NOMO-1 (cell line): Measurements from ENCODE around the gene FFAR3.
"Not testable (repeated sequence)": the region's sequence is repeated elsewhere in the genome, so short reads cannot be mapped to it uniquely, and the experiment has no call there.

Experiments used
- DNase-seq, 2 experiments: peaks; one replicate each; lab custom pipeline; 2025; ENCODE audit not compliant: unreplicated experiment in 2 of 2; lab: John Stamatoyannopoulos, UW

FFAR3 gene

GRCh38 chr19:35373492-35373891 lies 15.2 kb downstream of the FFAR3 start:
- DNase-seq, result no peak

DNA sequence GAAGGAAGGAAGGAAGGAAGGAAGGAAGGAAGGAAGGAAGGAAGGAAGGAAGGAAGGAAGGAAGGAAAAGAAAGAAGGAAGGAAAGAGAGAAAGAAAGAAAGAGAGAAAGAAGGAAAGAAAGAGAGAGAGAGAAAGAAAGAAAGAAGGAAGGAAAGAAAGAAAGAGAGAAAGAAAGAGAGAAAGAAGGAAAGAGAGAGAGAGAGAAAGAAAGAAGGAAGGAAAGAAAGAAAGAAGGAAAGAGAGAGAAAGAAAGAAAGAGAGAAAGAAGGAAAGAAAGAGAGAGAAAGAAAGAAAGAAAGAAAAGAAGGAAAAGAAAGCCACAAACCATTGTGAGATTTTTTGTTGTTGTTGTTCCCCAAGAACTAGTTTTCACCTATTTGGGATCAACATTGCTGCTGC lies 15.8 kb downstream of the FFAR3 start:
- DNase-seq, result not testable (repeated sequence)

- no peak for DNase-seq
Measured at GRCh38 chr19:35375505-35376307, 17.4 kb downstream of the FFAR3 start.

DNA sequence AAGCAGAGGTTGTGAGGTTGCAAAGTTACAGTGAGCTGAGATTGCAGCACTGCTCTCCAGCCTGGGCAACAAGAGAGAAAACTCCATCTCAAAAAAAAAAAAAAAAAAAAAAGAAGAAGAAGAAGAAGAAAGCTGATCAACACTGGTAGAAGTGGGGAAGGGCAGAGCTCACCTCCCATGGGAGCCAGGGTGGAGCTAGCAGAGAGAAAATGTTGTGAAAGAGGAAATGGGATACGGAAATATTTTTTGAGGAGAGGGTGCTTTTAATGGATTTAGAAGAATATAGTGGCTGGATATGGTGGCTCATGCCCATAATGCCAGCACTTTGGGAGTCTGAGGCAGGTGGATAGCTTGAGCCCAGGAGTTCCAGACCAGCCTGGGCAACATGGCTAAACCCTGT lies 19.4 kb downstream of the FFAR3 start:
- no peak for DNase-seq

DNA sequence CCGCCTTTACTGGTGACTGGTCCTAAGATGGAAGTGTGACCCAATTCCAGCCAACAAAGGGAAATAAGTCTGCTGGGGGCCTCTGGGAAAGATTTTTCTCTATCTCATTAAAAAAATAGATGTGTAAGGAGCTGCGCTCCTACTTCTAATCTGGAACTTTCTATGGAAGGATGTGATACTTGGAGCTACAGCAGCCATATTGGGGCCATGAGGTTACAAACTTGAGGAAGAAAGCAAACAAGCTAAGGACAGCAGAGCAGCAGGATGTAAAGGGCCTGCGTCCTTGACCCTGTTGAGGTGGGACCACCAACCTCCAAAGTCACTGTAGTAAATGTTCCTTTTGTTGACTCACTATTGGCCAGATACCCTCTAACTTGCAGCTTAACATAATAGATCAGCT lies 20.1 kb downstream of the FFAR3 start:
- DNase-seq, result no peak

DNA sequence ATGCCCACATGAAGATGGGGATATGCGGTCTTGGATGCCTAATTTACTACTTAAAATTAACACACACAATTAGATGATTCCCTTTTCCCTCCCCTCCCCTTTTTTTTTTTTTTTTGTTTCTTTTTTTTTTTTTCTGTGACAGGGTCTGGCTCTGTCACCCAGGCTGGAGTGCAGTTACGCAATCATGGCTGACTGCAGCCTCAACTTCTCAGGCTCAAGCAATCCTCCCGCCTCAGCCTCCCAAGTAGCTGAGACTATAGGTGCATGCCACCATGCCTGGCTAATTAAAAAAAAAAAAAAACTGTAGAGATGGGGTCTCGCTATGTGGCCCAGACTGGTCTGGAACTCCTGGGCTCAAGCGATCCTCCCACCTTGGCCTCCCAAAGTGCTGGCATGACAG lies 21.3 kb downstream of the FFAR3 start:
- DNase-seq, result not testable (repeated sequence)

DNA sequence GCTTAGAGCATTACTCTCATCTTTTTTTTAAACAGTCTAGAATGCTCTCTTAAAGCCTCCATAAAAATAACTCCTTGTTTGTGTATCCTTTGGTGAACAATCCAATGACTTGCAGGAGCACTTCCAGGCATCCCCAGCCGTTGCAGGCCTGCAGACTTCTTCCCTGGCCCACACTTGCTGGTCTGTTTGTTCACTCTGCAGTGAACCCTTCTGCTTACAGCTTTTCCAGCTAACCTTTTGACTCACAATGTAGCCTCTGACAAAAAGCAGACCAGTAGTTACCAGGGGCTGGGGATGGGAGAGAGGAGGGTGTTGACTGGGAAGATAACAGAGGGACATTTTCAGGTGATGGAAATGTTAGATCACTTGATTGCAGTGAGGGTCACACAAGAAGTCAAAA lies 21.7 kb downstream of the FFAR3 start:
- DNase-seq, result no peak

- DNase-seq, result no peak
Measured at GRCh38 chr19:35380450-35381124, 22.3 kb downstream of the FFAR3 start.

DNA sequence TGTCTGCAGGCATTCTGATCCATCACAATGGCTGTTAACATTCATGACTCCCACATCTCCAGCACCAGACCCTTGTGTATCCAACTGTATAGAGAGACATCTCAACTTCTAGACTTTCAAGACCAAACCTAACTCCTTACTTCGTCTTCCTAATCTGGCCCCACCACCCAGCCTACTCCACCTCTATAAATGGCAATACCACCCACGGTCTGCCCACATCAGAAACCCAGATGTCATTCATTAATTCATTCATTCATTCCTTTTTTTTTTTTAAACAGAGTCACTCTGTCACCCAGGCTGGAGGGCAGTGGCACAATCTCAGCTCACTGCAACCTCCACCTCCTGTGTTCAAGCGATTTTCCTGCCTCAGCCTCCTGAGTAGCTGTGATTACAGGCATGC lies 23.1 kb downstream of the FFAR3 start:
- no peak for DNase-seq

DNA sequence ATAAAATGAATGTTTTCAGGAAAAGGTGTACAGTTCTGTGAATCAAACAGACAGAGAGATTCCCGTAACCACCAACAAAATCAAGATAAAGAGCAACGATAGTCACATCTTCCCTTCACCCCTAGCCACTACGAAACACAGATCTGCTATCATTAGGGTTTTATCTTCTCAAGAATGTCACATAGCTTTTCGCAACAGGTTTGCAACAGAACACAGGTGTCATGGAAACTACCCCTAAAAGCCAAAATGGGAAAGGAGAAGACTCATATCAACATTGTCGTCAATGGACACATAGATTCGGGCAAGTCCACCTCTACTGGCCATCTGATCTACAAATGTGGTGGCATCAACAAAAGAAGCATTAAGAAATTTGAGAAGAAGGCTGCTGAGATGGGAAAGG lies 23.7 kb downstream of the FFAR3 start:
- no peak for DNase-seq

- DNase-seq, result no peak
Measured at GRCh38 chr19:35383536-35383935, 25.3 kb downstream of the FFAR3 start.

GRCh38 chr19:35388277-35389054 lies 30.2 kb downstream of the FFAR3 start:
- DNase-seq, result no peak

- no peak for DNase-seq
Measured at GRCh38 chr19:35389192-35389861, 31.1 kb downstream of the FFAR3 start.

GRCh38 chr19:35392742-35393715 lies 34.8 kb downstream of the FFAR3 start:
- DNase-seq, result no peak

- DNase-seq, result peak in 1 of 2 experiments; percentile 13
Measured at GRCh38 chr19:35395382-35396199, 37.3 kb downstream of the FFAR3 start.

GRCh38 chr19:35396240-35396885 lies 38.1 kb downstream of the FFAR3 start:
- DNase-seq, result no peak

- no peak for DNase-seq
Measured at GRCh38 chr19:35397064-35397463, 38.8 kb downstream of the FFAR3 start.

GRCh38 chr19:35398570-35398969 lies 40.3 kb downstream of the FFAR3 start:
- no peak for DNase-seq

- no peak for DNase-seq
Measured at GRCh38 chr19:35399231-35399630, 41.0 kb downstream of the FFAR3 start.
